ENCODE results near the gene TDRD1.
"Not testable (repeated sequence)": the region's sequence is repeated elsewhere in the genome, so short reads cannot be mapped to it uniquely, and the experiment has no call there.

Gene TDRD1, protein sequence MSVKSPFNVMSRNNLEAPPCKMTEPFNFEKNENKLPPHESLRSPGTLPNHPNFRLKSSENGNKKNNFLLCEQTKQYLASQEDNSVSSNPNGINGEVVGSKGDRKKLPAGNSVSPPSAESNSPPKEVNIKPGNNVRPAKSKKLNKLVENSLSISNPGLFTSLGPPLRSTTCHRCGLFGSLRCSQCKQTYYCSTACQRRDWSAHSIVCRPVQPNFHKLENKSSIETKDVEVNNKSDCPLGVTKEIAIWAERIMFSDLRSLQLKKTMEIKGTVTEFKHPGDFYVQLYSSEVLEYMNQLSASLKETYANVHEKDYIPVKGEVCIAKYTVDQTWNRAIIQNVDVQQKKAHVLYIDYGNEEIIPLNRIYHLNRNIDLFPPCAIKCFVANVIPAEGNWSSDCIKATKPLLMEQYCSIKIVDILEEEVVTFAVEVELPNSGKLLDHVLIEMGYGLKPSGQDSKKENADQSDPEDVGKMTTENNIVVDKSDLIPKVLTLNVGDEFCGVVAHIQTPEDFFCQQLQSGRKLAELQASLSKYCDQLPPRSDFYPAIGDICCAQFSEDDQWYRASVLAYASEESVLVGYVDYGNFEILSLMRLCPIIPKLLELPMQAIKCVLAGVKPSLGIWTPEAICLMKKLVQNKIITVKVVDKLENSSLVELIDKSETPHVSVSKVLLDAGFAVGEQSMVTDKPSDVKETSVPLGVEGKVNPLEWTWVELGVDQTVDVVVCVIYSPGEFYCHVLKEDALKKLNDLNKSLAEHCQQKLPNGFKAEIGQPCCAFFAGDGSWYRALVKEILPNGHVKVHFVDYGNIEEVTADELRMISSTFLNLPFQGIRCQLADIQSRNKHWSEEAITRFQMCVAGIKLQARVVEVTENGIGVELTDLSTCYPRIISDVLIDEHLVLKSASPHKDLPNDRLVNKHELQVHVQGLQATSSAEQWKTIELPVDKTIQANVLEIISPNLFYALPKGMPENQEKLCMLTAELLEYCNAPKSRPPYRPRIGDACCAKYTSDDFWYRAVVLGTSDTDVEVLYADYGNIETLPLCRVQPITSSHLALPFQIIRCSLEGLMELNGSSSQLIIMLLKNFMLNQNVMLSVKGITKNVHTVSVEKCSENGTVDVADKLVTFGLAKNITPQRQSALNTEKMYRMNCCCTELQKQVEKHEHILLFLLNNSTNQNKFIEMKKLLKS

DNA sequence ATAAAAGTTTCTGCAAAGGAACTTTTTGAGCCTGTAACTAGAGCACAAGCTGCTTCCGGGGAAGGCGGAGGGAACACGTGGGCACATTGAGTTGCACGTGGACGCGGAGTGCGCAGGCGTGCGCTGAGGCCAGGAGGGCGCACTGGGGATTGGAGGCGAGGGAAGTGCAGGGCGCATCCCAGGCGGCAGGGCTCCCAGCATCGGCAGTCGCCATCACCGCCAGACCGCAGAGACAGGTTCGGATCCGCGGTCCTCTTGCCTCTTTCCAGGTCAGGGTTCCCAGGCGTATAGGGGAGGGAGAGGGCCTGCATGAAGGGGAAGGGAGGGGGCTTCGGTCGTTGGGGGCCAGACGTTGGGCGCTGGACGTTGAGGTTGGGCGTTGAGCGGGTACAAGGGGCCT is at the start of gene TDRD1:
Gene TDRD1 (plus strand): TSS at position 206 of the 400 bp plus-strand sequence. CDS start 8,479 bp downstream, outside the sequence.
- no peak for DNase-seq

DNA sequence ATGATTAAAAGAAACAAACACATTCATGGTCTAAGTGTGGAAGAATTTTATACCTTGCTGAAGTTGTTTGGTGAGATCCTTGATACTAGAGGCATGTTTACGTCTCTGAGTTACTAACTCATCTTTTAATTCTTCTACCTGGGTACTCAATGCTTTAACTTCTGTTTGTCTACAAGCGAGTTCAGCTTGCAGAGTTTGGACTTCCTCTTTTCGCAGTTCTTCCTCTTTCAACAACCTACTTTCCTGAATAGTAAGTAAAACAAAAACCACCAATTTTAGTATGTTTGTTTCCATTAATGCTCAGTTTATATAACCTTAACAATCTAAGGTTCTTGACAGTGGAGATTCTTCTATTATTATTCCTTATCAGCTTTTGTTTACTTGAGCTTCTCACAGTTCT is 48.1 kb upstream of the TDRD1 start:
- DNase-seq: no peak

DNA sequence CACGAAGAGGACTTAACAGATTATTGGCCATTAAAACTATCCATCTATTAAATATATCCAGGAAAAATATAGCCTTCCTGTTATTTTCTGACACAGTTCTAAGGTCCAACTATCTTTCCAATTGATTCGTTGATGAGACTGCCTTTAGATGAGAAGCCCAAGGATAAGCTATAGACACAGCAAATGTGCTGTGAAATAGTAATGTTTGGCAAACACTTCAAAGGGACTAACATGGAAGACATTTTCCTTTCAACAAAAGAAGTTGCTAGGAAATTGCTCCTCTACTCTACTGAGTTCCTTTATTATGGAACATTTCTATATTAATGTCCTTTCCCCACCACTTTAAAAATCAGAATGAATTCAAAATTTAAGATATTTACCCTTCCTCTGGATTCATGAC is 43.7 kb upstream of the TDRD1 start:
- DNase-seq: no peak

DNA sequence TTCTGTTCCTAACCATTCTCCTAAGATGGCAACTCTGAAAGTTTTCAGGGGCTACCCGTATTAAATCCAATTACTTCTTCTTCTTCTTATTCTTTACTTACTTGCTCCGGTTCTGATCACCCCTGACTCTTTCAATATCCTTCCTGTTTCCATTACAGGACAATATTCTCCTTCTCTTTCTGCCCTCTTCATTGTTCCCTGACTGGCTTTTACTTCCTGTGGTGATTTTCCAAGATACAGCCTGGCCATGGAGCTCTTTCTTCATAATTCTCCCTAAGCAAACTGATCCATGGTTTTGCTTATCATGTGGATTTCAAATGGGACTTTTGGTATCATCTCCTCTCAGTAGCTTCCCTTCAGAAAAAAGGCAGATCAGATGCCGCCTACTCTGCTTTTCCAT is 40.6 kb upstream of the TDRD1 start:
- no peak for DNase-seq

DNA sequence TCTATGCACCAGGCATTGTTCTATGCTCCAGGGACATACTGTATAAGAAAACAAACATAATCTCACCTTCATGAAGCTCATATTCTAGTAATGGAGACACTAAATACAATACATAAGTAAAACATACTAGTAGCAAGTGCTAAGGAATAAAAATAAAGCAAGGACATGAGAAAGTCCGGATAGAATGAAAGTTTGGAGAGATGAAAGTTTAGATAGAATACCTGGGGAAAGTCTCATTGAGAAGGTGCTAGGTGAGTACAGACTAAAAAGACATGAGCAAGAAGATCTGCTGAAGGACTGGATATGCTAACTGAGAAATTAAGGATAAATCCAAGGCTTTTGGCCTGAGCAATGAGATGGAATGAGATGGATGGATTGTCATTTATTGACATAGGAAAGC is 39.1 kb upstream of the TDRD1 start:
- DNase-seq: no peak

DNA sequence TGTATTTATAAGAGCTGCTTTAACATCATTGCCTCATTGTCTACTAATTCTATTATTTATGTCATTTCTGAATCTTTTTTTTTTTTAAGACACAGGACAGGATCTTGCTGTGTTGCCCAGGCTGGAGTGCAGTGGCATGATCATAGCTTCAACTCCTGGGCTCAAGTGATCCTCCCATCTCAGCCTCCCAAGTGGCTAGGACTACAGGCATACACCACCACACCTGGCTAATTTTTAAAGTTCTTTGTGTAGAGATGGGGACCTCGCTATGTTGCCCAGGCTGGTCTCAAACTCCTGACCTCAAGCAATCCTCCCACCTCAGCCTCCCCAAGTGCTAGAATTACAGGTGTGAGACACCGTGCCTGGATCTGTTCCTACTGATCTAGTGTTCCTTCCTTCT is 38.3 kb upstream of the TDRD1 start:
- not testable (repeated sequence) for DNase-seq

DNA sequence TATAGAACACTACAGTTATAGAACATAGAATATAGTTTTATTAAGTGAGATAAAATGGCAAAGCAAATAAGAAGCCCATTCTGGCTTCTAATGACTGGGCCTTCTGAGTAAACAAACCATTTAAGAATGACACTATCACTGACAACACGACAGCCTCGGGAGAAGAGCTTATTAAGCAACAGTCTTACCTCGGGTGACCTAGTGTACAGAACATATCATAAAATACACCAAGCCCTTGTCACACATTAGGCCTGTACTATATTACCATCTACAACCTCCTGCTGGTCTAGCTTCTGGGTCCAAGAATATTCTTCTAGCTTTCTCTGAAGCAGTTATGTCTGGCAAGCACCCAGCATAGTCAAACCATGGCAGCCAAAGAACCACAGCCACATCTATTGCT is 37.1 kb upstream of the TDRD1 start:
- DNase-seq: no peak

DNA sequence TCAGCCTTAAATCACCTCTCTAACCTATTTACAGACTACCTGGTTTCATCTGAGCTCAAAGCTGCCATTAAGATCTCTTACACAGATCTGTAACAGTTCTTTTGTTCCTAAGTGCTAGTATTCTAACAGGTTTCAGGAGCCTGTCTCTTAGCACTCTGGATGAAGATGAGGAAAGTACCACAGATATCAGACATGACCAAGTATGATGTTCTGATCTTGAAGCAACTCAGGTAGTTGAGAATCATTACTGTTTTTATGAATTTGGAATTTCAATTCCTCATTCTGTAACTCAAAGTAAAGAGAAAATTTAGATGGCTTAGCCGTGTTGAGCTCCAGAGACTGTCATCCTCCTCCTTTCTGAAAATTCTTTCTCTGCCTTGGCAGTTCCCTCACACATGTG is 36.0 kb upstream of the TDRD1 start:
- no peak for DNase-seq

DNA sequence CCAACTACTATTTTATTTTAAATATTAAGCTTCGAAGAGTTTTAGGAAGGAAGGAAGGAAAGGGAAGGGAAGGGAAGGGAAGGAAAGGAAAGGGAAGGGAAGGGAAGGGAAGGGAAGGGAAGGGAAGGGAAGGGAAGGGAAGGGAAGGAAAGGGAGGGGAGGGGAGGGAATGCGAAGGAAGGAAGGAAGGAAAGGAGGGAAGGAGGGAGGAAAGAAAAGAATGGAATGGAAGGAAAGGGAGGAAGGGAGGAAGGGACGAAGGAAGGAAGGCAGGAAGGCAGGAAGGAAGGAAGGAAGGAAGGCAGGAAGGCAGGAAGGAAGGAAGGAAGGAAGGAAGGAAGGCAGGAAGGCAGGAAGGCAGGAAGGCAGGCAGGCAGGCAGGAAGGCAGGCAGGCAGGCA is 29.7 kb upstream of the TDRD1 start:
- not testable (repeated sequence) for DNase-seq

DNA sequence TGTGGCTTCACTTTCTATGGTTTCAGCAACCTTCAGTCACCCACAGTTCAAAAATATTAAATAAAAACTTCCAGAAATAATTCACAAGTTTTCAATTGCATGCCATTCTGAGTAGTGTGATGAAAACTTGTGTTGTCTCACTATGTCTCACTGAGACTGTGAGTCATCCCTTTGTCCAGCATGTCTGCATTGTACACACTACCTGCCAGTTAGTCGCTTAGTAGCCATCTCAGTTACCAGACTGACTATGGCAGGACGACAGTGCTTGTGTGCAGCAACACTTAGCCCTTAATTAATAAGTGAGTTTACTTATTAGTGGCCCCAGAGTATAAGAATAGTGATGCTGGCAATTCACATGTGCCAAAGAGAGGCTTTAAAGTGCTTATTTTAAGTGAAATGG is 27.7 kb upstream of the TDRD1 start:
- DNase-seq: no peak

DNA sequence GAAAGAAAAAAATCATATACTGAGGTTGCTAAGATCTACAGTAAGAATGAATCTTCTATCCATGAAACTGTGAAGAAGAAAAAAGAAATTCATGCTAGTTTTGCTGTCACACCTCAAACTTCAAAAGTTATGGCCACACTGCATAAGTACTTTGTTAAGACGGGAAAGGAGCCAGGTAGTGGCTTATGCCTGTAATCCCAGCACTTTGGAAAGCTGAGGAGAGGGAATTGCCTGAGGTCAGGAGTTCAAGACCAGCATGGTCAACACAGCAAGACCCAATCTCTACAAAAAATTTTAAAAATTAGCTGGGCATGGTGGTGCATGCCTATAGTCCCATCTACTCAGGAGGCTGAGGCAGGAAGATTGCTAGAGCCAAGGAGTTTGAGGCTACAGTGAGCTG is 27.3 kb upstream of the TDRD1 start:
- DNase-seq: no peak

DNA sequence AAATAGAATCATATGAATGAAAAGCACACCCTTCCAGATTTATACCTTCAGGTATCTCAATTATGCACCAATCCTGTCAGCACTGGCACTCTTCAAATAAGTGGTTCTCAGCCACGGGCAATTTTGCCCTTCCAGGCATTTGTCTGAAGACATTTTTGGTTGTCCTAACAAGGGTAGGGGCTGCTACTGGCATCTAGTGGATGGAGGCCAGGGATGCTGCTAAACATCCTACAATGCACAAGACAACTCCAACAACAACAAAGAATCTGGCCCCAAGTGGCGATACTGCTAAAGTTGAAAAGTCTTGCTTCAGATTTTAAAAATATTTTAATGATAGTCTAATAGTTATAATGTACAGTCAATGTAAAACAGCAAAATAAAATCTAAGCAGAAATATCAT is 21.2 kb upstream of the TDRD1 start:
- DNase-seq: no peak

DNA sequence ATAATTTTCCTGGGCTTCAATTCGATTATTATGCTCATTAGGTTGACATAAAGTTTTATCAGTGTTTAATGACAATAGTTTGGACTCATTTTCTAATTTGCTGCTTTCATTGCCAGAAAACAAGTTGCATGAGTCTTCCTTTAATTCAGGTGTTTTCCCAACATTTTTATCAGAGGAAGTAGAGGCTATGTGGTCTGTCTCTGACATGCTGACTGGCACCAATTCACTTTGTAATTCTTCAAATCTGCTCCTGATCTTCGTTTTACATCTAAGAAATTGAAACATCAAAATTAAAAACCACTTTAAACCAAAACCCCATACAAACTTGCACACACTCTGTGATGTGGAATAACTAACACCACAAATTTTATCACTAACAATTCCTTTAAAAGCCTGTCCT is 16.1 kb upstream of the TDRD1 start:
- DNase-seq: no peak

DNA sequence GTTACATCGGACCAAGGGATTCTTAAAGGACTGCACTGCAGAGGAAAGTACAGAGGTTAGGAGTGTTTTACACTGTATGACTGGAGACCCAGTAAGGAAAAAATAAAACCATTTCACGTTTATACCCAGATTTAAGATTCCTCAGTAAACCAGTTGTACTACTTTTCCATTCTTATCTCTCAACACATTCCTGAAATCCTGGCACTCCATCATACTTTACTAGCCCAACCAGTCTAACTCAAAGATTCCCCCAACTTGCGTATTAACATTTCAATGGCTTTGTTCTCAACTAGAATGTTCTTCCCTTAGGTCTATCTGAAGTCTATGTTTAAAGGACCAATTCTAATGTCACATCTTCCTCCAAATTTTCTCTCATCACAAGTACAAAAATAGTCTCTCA is 13.1 kb upstream of the TDRD1 start:
- DNase-seq: no peak

DNA sequence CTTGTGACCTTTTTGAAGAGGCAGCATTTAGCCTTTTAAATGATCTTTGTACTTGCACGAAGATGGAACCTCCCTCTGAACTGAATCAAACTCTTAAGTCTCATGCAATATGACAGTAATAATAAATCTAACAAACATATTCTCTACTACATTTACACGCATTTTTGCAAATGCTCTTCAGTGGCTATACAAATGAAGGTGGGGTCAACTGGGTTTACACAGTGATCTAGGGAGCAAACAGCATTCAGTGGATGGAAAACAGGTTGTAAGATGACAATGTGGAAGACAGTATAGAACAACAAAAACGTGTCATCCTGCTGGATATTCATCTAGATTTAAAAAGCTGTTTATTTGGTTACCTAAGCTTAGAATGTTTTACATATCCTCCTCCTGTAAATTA is 12.7 kb upstream of the TDRD1 start:
- DNase-seq: no peak

DNA sequence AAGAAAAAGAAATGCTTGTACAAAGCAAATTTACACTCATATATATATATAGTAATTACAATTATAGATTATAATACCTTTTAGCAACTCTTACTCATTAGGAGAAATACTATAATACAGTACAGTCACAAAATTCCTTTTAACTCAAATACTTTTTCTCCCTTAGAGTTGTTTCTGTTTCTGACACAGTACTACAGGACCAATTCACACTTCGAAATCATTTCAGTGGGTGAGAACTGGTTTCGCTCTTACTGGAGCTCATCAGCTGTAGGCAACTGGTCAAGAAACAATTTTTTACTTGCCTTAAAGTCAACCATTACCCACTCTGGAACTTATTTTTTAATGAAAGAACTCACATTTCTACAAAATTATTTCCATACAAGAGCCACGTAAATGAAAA is 11.2 kb upstream of the TDRD1 start:
- no peak for DNase-seq

DNA sequence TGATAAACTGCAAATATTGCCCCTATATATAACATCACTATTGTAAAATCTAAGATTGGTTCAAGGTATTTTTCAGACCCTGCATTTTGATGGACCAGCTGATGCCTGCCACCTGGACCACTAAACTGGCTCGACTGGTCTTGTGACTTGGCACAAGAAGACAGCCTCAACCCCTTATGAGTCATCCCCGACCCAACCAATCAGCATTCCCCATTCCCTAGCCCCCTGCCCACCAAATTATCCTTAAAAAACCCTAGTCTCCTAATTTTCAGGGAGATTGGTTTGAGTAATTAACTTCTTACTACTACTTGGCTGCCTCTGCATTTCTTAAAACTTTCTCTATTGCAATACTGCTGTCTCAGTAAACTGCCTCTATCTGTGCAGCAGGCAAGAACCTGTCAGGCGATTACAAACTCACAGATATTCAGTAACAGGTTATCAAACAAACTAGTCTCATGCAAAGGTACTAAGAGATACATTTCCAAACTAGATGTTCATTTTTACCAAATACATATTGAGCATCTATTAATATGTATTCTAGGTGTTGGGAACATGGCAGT is 10.6 kb upstream of the TDRD1 start:
- DNase-seq: no peak

DNA sequence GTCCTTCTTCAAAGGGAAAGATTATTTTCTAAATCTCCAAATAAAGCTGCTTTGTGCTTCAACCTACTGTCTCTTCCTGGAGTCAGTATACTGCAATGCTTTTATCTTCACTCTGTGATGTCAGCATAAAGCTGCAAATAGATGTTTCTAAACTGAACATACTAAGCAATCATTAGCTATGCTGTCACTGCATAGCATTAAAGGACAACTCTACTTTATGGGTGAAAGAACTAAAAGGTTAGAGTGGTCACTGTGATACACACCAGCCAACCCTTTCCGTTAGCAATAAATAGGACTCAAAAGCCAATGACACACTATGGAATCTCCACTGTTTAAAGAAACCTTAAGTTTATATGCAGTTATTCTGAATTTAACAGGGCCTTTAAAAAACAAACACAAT is 6.9 kb upstream of the TDRD1 start:
- DNase-seq: no peak

DNA sequence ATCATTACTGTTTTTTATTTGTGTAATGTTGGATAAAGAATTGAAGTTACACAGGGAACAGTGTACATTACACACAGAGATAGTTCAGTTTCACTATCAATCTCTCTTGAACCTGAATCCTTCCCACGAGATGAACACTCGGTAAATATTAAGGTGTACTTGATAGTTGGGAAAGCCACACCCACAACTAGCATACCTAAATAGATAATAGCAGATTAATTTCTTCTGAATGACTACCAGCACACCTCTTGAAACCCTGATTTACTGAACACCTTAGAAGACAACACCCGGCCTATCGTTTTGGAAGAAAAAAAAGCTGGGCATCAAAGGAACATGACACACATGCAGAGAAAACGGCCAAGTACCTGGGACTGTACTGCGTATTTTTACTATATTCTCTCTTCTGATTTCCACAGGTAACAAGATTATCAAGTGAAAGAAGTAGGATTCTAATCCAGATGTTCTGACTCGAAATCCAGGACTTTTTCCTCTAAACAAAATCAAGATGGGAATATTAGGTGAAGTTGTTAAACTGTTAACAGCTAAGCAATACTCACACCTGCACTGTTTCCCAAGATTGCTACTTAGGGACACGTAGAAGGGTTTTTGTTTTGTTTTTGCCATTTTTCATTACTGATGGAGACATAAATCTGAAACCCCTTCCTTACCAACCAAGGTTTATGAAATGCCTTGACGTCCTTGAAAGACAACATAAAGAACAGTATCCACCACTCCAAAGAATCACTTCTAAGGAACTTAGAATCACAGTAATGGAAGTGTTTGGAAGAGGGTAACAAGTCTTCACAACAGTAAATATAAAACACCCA is 6.2 kb upstream of the TDRD1 start:
- DNase-seq: peak; percentile 16

DNA sequence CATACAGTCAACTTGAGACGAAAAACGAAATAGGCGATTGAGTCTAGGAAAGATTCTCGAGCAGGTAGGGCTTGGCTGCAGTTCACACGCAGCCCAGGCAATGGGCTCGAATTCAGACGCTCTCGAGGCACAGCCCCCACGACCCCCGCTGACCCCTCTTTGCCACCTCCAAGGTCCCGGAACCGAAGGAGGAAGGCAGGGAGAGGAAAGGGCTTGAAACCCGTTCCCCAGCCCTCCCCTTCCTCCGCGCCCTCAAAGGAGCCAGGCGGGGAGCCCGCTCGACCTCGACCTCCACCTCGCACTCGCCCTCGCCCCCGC is 5.6 kb upstream of the TDRD1 start:
- DNase-seq: no peak

DNA sequence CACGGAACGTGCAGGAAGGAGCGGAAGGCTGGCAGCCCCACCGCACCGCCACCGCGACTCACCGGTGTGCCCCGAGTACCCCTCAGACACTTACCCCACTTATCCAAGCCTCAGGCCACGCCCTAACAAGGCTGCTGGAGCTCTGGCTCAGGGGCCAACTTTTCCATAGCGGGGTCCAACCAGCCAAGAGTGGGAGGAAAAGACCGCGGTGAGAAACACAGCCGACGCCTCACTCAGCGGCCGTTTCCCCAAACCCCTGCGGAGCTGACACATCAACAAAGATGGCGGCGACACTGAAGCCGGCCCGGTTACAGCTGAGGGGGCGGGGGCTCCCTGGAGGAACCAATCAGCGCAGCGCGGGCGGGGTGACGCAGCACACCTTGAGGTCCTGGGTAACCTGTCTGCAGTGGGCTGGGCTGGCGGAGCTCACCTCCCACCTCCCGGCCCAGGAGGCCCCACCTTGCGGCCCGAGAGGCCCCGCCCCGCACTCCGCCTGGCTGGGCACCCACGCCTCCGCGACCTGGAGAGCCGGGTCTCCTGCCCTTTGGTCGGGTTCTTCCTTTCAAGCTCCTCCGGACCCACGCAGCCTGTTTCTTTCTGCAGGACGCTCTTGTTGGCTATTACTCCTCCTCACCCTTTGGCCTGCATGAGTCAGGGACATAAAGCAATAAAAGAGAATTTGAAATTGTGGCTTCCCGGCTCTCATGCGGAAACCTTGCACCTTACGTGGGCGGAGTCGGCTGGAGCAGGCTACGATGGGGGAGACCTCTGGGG is 5.0 kb upstream of the TDRD1 start, which contains the start of gene CCDC186:
Gene CCDC186 (minus strand): TSS at position 283 of the 774 bp plus-strand sequence. CDS start 10,935 bp downstream, outside the sequence.
- peak; percentile 97 for DNase-seq

All from CD4-positive, alpha-beta T cell treated with Interleukin-10 for 1 hour (primary cell).